ENCODE results near the gene MACROD2.

The MACROD2 gene

DNA sequence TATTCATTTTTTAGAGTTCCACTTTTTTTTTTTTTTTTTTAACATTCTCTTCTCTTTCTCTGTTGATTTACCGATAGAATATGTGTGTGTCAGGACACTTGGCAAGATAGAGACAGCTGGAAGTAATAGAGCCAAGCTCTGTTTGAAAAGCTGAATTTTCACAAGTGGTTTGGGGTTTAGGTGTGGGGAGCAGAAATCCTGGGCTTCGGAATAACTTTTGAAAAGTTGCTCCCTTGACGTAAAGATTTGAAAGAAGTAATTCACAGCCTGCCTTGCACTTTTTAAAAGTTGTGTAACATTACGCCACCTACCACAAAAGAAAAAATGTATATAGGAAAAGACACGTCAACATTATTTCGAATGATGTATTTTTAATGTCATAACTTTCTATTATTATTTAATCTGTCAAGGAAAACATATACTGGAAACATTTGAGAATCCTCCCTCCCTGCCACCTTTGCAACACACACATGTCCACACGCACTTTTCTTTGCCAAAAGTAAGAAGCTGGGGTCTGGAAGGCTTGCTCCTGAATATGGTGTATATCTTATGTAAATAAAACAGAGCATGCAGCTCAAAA, 1660.1 kb downstream of the MACROD2 start:
- DNase-seq (ENCODE audit: low read depth, low spot score) = no peak

- DNase-seq (ENCODE audit: low read depth, low spot score) = no peak
Observed at GRCh38 chr20:15656124-15656523, 1660.8 kb downstream of the MACROD2 start.

DNA sequence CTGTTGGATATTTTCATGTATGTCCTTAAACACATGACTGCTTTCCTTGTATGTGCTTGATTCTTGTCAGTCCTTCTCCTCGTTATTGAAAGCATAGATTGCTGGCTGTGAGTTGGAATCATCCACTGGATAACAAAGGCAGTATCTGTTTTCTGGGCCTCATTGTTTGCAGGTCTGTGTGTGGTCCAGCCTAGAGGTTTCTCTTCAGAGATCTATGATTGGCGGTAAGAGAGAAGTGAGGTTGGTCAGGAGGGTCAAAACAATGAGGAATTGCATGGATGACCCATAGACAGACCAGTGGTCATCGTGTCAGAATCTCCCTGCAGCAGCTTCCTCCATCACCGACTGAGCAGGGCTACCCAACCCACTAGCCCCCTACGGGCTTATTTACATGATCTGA, 1663.0 kb downstream of the MACROD2 start:
- DNase-seq (ENCODE audit: low read depth, low spot score) = no peak

DNA sequence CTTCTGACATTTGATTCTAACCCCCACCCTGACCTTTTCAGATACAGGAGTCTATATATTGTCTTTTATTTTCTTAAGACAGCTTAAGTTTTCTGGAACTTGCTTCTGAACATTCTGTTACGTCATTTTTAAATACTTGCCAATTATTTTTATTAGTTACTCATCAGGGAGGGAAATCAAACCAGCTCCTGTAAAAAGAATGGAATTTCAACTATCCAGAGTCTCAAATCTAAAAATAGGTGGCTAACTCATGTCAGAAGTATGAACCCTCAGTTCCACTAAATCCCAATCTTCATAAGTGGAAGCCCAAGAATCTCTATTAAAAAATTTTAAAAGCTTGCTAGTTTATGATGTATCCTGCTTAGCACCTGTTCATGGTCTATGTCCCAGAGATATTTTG, 1677.9 kb downstream of the MACROD2 start:
- no peak for DNase-seq (ENCODE audit: low read depth, low spot score)

- DNase-seq (ENCODE audit: low read depth, low spot score) = no peak
Observed at GRCh38 chr20:15674253-15675060, 1679.1 kb downstream of the MACROD2 start.

GRCh38 chr20:15675061-15675514, 1679.8 kb downstream of the MACROD2 start:
- no peak for DNase-seq (ENCODE audit: low read depth, low spot score)

- no peak for DNase-seq (ENCODE audit: low read depth, low spot score)
Observed at GRCh38 chr20:15675813-15676484, 1680.6 kb downstream of the MACROD2 start.

DNA sequence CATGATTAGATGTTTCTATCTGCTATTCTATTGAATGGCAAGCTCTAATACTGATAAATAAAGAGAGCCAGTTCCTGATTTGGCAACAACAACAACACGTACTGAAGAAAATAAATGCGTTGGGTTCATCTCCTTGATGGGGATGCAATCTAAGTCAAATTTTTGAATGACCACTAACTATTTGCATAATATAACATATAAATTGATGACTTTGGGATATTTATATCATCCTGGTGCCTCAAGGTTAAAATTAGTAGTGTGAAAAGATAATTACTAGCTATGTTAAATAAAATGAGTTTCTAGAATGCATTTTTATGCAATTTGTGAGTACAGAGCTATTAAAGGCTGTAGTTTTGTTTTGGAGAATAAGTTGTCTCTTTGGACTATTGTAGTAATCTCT, 1681.5 kb downstream of the MACROD2 start:
- DNase-seq (ENCODE audit: low read depth, low spot score) = no peak

GRCh38 chr20:15682690-15683089, 1687.4 kb downstream of the MACROD2 start:
- DNase-seq (ENCODE audit: low read depth, low spot score) = no peak

GRCh38 chr20:15692570-15692969, 1697.3 kb downstream of the MACROD2 start:
- DNase-seq (ENCODE audit: low read depth, low spot score) = no peak

DNA sequence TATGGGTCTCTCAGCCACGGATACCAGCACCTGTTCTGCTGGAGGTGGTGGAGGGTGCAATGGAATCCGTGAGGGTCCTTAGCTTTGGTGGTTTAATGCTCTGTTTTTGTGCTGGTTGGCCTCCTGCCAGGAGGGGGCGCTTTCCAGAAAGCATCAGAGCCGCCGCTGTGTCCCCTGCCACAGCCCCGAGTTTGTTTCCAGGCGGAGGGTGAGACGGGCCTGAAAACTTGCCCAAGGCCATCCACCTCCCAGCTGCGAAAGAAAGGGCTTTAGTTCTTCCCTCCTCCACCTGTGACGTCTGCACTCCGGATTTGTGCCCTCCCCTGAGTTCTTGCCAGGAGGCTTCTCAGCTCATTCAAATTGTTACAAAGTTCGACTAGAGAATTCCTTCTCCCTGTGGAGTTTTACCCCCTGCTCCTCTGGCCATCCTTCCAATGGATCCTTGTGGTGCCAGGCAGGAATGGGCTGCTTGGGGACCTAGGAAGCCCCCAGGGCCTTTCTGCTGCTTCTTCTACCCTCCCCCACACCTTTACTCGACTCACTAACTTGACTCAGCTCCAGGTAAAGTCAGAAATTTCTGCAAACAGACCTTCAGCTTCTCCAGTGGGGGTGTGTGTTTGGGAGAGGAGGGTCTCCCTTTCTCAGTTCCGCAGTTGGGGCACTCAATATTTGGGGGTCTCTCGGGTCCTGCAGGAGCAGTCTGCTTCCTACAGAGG, 1704.3 kb downstream of the MACROD2 start:
- DNase-seq (ENCODE audit: low read depth, low spot score) = no peak

GRCh38 chr20:15700147-15700765, 1704.9 kb downstream of the MACROD2 start:
- DNase-seq (ENCODE audit: low read depth, low spot score) = no peak

GRCh38 chr20:15702161-15702560, 1706.8 kb downstream of the MACROD2 start:
- DNase-seq (ENCODE audit: low read depth, low spot score) = no peak

GRCh38 chr20:15703171-15703911, 1708.0 kb downstream of the MACROD2 start:
- no peak for DNase-seq (ENCODE audit: low read depth, low spot score)

GRCh38 chr20:15705975-15706374, 1710.7 kb downstream of the MACROD2 start:
- DNase-seq (ENCODE audit: low read depth, low spot score) = no peak

GRCh38 chr20:15706719-15707118, 1711.4 kb downstream of the MACROD2 start:
- no peak for DNase-seq (ENCODE audit: low read depth, low spot score)

GRCh38 chr20:15708984-15709598, 1713.8 kb downstream of the MACROD2 start:
- no peak for DNase-seq (ENCODE audit: low read depth, low spot score)

GRCh38 chr20:15710636-15711035, 1715.3 kb downstream of the MACROD2 start:
- DNase-seq (ENCODE audit: low read depth, low spot score) = no peak

DNA sequence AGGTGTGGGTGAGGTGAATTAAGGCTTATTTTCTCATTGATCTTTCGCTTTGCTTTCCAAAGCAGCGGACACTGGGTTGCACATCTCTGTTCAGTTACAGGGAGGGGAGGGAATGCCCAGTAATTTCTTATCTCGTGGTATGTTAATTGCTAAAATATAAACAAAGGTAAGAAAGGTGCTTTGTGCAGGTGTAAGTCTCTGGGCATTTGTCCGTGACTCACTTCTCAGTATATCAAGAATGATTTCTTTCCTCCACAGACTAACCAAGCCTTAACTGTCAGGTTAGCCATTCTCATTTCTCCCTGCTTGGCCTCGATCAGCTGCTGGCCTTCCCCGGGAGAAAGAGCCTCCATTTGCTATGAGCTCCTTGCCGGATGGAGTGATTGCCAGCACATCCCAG, 1715.9 kb downstream of the MACROD2 start:
- DNase-seq (ENCODE audit: low read depth, low spot score) = no peak

DNA sequence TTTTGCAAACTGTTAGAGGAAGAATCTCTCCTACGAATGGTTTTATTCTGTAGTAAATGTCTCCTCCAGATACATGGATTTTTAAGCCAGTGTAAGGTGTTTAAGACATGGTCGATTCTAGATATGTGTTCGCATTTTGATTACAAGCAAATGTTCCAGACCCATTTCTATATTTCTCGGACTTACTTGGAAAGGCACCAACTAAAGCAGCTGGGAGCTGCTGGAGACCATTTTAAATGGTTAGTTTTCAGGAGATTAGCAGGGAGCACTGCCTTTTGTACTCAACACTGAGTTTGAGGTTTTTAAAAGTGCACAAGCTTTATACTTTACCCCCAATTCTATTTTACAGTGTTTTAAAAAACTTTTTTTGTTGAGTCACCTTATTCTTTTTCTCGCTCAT, 1720.9 kb downstream of the MACROD2 start:
- DNase-seq (ENCODE audit: low read depth, low spot score) = peak; percentile 23

All from smooth muscle cell of the brain vasculature (primary cell).